Fibroblast of mammary gland (primary cell): ENCODE measurements around the gene KCNAB1.

Source experiments
- DNase-seq: peaks from one replicate; pipeline ENCODE4 v3.0.0-alpha.2; 2010; ENCODE audit warnings: low read depth
- H3K4me3 ChIP-seq: 2 replicates; pipeline ENCODE4 v1.5.1; 2011; ENCODE audit warnings: low read depth, mild to moderate bottlenecking, low read length, moderate library complexity; ENCODE audit not compliant: control insufficient read depth
- CTCF ChIP-seq: conservative IDR thresholded peaks from 2 replicates; pipeline ENCODE4 v1.5.1; 2011; ENCODE audit warnings: low read depth, low read length, inconsistent platforms; ENCODE audit not compliant: control insufficient read depth, insufficient read depth

KCNAB1 gene

GRCh38 chr3:156293566-156293965, 173.2 kb downstream of the KCNAB1 start:
- no peak for DNase-seq
- no peak for TF ChIP-seq CTCF

GRCh38 chr3:156297582-156297981, 177.2 kb downstream of the KCNAB1 start:
- no peak for DNase-seq
- no peak for TF ChIP-seq CTCF
- no peak overlapping the region for H3K4me3 ChIP-seq

More at GRCh38 chr3:156293566-156293965, 173.2 kb downstream of the KCNAB1 start:
- H3K4me3 ChIP-seq, result no peak overlapping the region

GRCh38 chr3:156298014-156298413, 177.6 kb downstream of the KCNAB1 start:
- no peak for DNase-seq
- TF ChIP-seq CTCF, result no peak
- H3K4me3 ChIP-seq, result no peak overlapping the region

- no peak for DNase-seq
- TF ChIP-seq CTCF, result no peak
- no peak overlapping the region for H3K4me3 ChIP-seq
Observed at GRCh38 chr3:156298938-156299337, 178.6 kb downstream of the KCNAB1 start.

GRCh38 chr3:156299569-156299968, 179.2 kb downstream of the KCNAB1 start:
- TF ChIP-seq CTCF, result no peak
- no peak for DNase-seq
- no peak overlapping the region for H3K4me3 ChIP-seq

GRCh38 chr3:156300371-156300770, 180.0 kb downstream of the KCNAB1 start:
- no peak overlapping the region for H3K4me3 ChIP-seq
- no peak for TF ChIP-seq CTCF
- no peak for DNase-seq

- no peak overlapping the region for H3K4me3 ChIP-seq
- no peak for TF ChIP-seq CTCF
- DNase-seq, result no peak
Observed at GRCh38 chr3:156300929-156301840, 180.8 kb downstream of the KCNAB1 start.
